Muscle of arm (tissue), 12 donors: ENCODE measurements around the gene FHOD1. TPM values are rescaled to one million over a fixed set of nuclear protein-coding genes. Genes with fewer than 3 reads are reported as not detected.

ENCODE experiments used
- polyA plus RNA-seq, 12 donors: library from polyadenylated mRNA; unstranded; fragments of 120-200 nt; gene quantifications; one replicate each; pipeline ENCODE4 v1.2.1, GENCODE V29; 2013; ENCODE audit not compliant: insufficient read length in 12 of 12

Gene FHOD1
- polyA plus RNA-seq, 12 donors = 16.3 to 32.4 (median 20.6) TPM; not detected in 1

Other genes with a start within 250 kb of the FHOD1 start
- 10 to 100 TPM in 11 of 12 donors, not detected in 1; 35.5 to 56.0 (median 42.3) TPM for gene CBFB, start 218.3 kb downstream of the FHOD1 start, polyA plus RNA-seq
- 10 to 100 TPM in 11 of 12 donors, not detected in 1; 16.2 to 23.9 (median 19.7) TPM for gene PHAF1, start 137.5 kb downstream of the FHOD1 start, polyA plus RNA-seq
- 10 to 100 TPM in 5 of 12 donors, 1 to 10 TPM in 6, not detected in 1; 7.1 to 17.2 (median 9.7) TPM for gene B3GNT9, start 96.5 kb downstream of the FHOD1 start, polyA plus RNA-seq
- gene TRADD, start 87.6 kb downstream of the FHOD1 start, polyA plus RNA-seq = 1 to 10 TPM in 10 of 12 donors, not detected in 2; 2.0 to 5.8 (median 3.2) TPM
- gene FBXL8, start 87.5 kb downstream of the FHOD1 start, polyA plus RNA-seq = 1 to 10 TPM in 9 of 12 donors, under 1 TPM in 1, not detected in 2; 0.74 to 3.7 (median 2.1) TPM
- gene HSF4, start 82.7 kb downstream of the FHOD1 start, polyA plus RNA-seq = 10 to 100 TPM in 2 of 12 donors, 1 to 10 TPM in 9, not detected in 1; 1.4 to 15.2 (median 4.2) TPM
- gene NOL3, start 76.9 kb downstream of the FHOD1 start, polyA plus RNA-seq = 10 to 100 TPM in 11 of 12 donors, not detected in 1; 16.3 to 42.3 (median 34.2) TPM
- gene MATCAP1, start 63.5 kb downstream of the FHOD1 start, polyA plus RNA-seq = 10 to 100 TPM in 11 of 12 donors, not detected in 1; 12.3 to 43.5 (median 16.9) TPM
- gene EXOC3L1, start 57.3 kb downstream of the FHOD1 start, polyA plus RNA-seq = 10 to 100 TPM in 3 of 12 donors, 1 to 10 TPM in 8, not detected in 1; 5.7 to 13.6 (median 8.1) TPM
- gene E2F4, start 55.3 kb downstream of the FHOD1 start, polyA plus RNA-seq = 10 to 100 TPM in 11 of 12 donors, not detected in 1; 29.4 to 85.1 (median 41.0) TPM
- gene ELMO3, start 48.4 kb downstream of the FHOD1 start, polyA plus RNA-seq = 1 to 10 TPM in 5 of 12 donors, under 1 TPM in 5, not detected in 2; 0.49 to 4.7 (median 1.0) TPM
- gene TMEM208, start 20.4 kb downstream of the FHOD1 start, polyA plus RNA-seq = 10 to 100 TPM in 11 of 12 donors, not detected in 1; 15.1 to 23.7 (median 18.1) TPM
- gene SLC9A5, start 1.5 kb upstream of the FHOD1 start, polyA plus RNA-seq = 1 to 10 TPM in 5 of 12 donors, under 1 TPM in 5, not detected in 2; 0.54 to 1.9 (median 1.1) TPM
- 10 to 100 TPM in 4 of 12 donors, 1 to 10 TPM in 7, not detected in 1; 5.0 to 14.6 (median 9.7) TPM for gene PLEKHG4, start 32.1 kb upstream of the FHOD1 start, polyA plus RNA-seq
- gene KCTD19, start 79.3 kb upstream of the FHOD1 start, polyA plus RNA-seq = under 1 TPM in 9 of 12 donors, not detected in 3; 0.09 to 0.95 (median 0.33) TPM
- 1 to 10 TPM in 1 of 12 donors, under 1 TPM in 9, not detected in 2; 0.24 to 1.1 (median 0.47) TPM for gene LRRC36, start 79.3 kb upstream of the FHOD1 start, polyA plus RNA-seq
- 100 to 1,000 TPM in 11 of 12 donors, not detected in 1; 232 to 581 (median 412) TPM for gene TPPP3, start 146.0 kb upstream of the FHOD1 start, polyA plus RNA-seq
- gene ZDHHC1, start 169.0 kb upstream of the FHOD1 start, polyA plus RNA-seq = 10 to 100 TPM in 11 of 12 donors, not detected in 1; 11.7 to 26.8 (median 17.0) TPM
- 10 to 100 TPM in 2 of 12 donors, 1 to 10 TPM in 9, not detected in 1; 5.1 to 11.8 (median 8.1) TPM for gene HSD11B2, start 183.6 kb upstream of the FHOD1 start, polyA plus RNA-seq
- gene ATP6V0D1, start 233.7 kb upstream of the FHOD1 start, polyA plus RNA-seq = 10 to 100 TPM in 11 of 12 donors, not detected in 1; 44.5 to 67.3 (median 55.4) TPM
- gene AGRP, start 236.1 kb upstream of the FHOD1 start, polyA plus RNA-seq = under 1 TPM in 3 of 12 donors, not detected in 9; 0.25 to 0.59 (median 0.25) TPM